ENCODE data around the gene ZFP36. TPM values are rescaled to one million over a fixed set of nuclear protein-coding genes. Genes with fewer than 3 reads are reported as not detected.

ZFP36 gene
- total RNA-seq, 1 experiment from 2014 or later, result 414 TPM

GRCh38 chr19:39436350-39436716, 29.7 kb downstream of the ZFP36 start:
- CTCF ChIA-PET, result interaction anchor here (0.5 to 1.8 kb wide), 38 partner anchors 9 to 534 kb away, joined by 3 to 34 read pairs (median 6); partner anchors contain the start of genes DLL3, EID2, EID2B and FBL
- in situ Hi-C loops (cut with HindIII; ENCODE audit: low pct_unique_long_range_greater_than_20kb, low sequenced_read_pairs) (no loop called here), intact Hi-C loops (cut with micrococcal nuclease; ENCODE audit: unreplicated experiment) (no loop called here)
- Histone ChIP-seq H3K36me3 (ENCODE audit: control insufficient read depth, insufficient read depth, low read length) (peaks cover 27% of the 10 kb centered on the region), H3K27me3 (ENCODE audit: control insufficient read depth, insufficient read depth, low read length) (no peaks in the 10 kb centered on the region), H3K27ac (ENCODE audit: low read length) (peak overlapping the region; percentile 84), H3K4me3 (ENCODE audit: low read depth in 2 of 2, low read length in 2 of 2) (peak overlapping the region; percentile 29 to 58), H3K4me1 (ENCODE audit: control insufficient read depth, insufficient read depth, low read length) (peaks cover 71% of the 10 kb centered on the region), H3K9me3 (ENCODE audit: control insufficient read depth, insufficient read depth, low read depth, low read length) (no peaks in the 10 kb centered on the region)
- ATAC-seq (no peak; the same call in 1 of the 2 replicates), DNase-seq (ENCODE audit: low read depth, low spot score) (no peak)
- POLR2A ChIA-PET, result interaction anchor here (0.6 to 5.9 kb wide), 115 partner anchors 10 to 1377 kb away, joined by 3 to 524 read pairs (median 5); partner anchors contain the start of genes DLL3, DYRK1B, EID2 and EID2B
- TF ChIP-seq, protein P1, sequence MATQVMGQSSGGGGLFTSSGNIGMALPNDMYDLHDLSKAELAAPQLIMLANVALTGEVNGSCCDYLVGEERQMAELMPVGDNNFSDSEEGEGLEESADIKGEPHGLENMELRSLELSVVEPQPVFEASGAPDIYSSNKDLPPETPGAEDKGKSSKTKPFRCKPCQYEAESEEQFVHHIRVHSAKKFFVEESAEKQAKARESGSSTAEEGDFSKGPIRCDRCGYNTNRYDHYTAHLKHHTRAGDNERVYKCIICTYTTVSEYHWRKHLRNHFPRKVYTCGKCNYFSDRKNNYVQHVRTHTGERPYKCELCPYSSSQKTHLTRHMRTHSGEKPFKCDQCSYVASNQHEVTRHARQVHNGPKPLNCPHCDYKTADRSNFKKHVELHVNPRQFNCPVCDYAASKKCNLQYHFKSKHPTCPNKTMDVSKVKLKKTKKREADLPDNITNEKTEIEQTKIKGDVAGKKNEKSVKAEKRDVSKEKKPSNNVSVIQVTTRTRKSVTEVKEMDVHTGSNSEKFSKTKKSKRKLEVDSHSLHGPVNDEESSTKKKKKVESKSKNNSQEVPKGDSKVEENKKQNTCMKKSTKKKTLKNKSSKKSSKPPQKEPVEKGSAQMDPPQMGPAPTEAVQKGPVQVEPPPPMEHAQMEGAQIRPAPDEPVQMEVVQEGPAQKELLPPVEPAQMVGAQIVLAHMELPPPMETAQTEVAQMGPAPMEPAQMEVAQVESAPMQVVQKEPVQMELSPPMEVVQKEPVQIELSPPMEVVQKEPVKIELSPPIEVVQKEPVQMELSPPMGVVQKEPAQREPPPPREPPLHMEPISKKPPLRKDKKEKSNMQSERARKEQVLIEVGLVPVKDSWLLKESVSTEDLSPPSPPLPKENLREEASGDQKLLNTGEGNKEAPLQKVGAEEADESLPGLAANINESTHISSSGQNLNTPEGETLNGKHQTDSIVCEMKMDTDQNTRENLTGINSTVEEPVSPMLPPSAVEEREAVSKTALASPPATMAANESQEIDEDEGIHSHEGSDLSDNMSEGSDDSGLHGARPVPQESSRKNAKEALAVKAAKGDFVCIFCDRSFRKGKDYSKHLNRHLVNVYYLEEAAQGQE (IDR thresholded peaks at IDR 0.05; ENCODE audit: insufficient read depth in 1 of 2, low read depth in 2 of 2, low read length in 1 of 2), result no peak
- TF ChIP-seq SIN3A (IDR thresholded peaks at IDR 0.05; ENCODE audit: borderline replicate concordance, insufficient read depth, low read depth, low read length) (no peak), POLR2AphosphoS5 (IDR thresholded peaks at IDR 0.05; ENCODE audit: low read depth, low read length) (no peak), CTCF (IDR thresholded peaks at IDR 0.05) (no peak), TCF7L2 (IDR thresholded peaks at IDR 0.05; ENCODE audit: low read depth, low read length) (no peak)
- TSS peak; percentile 100 for BruUV-seq (replicated peaks)

DNA sequence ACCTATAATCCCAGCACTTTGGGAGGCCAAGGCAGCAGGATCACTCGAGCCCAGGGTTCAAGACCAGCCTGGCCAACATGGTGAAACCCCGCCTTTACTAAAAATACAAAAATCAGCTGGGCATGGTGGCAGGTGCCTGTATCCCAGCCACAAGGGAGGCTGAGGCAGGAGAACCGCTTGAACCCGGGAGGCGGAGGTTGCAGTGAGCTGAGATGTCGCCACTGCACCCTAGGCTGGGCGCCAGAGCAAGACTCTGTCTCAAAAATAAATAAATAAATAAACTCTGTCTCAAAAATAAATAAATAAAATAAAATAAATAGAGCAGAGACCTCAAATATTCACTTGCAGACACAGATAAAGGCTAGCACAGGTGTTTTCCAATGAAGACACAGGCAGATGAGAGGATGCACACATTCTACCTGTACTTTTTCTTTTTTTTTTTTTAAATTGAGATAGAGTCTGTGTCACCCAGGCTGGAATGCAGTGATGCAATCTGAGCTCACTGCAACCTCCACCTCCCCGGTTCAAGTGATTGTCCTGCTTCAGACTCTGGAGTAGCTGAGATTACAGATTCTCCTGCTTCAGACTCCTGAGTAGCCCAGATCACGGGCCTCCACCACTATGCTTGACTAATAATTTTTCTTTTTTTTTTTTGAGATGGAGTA, 31.8 kb downstream of the ZFP36 start:
- no peaks in the 10 kb centered on the region for H3K9me3 ChIP-seq (ENCODE audit: control insufficient read depth, insufficient read depth, low read depth, low read length)
- no peak for TF ChIP-seq SIN3A (IDR thresholded peaks at IDR 0.05; ENCODE audit: borderline replicate concordance, insufficient read depth, low read depth, low read length)
- TF ChIP-seq, protein P1 (IDR thresholded peaks at IDR 0.05; ENCODE audit: insufficient read depth in 1 of 2, low read depth in 2 of 2, low read length in 1 of 2), result no peak
- TF ChIP-seq POLR2AphosphoS5 (IDR thresholded peaks at IDR 0.05; ENCODE audit: low read depth, low read length), result no peak
- TF ChIP-seq CTCF (IDR thresholded peaks at IDR 0.05), result no peak
- no peak for TF ChIP-seq TCF7L2 (IDR thresholded peaks at IDR 0.05; ENCODE audit: low read depth, low read length)
- peaks cover 50% of the 10 kb centered on the region for H3K4me1 ChIP-seq (ENCODE audit: control insufficient read depth, insufficient read depth, low read length)
- H3K27me3 ChIP-seq (ENCODE audit: control insufficient read depth, insufficient read depth, low read length), result no peaks in the 10 kb centered on the region
- BruUV-seq (replicated peaks), result no TSS peak
- ChIA-PET POLR2A (interaction anchor here (0.6 to 2.4 kb wide), 22 partner anchors 10 to 558 kb away, joined by 3 to 9 read pairs (median 4); partner anchors contain the start of genes EID2B and SAMD4B), CTCF (interaction anchor here (0.6 to 4.7 kb wide), 28 partner anchors 10 to 866 kb away, joined by 3 to 118 read pairs (median 5); partner anchors contain the start of genes DLL3, EID2, EID2B and PLEKHG2)
- H3K27ac ChIP-seq (ENCODE audit: low read length), result peak overlapping the region; percentile 15; the same call in 1 of the 2 replicates
- in situ Hi-C loops (cut with HindIII; ENCODE audit: low pct_unique_long_range_greater_than_20kb, low sequenced_read_pairs), result no loop called here
- ATAC-seq (no peak), DNase-seq (ENCODE audit: low read depth, low spot score) (peak; percentile 99)
- H3K4me3 ChIP-seq (ENCODE audit: low read depth in 2 of 2, low read length in 2 of 2), result no peak overlapping the region
- intact Hi-C loops (cut with micrococcal nuclease; ENCODE audit: unreplicated experiment), result no loop called here
- peaks cover 15% of the 10 kb centered on the region for H3K36me3 ChIP-seq (ENCODE audit: control insufficient read depth, insufficient read depth, low read length)
